Neural progenitor cell (in vitro differentiated cells): ENCODE results near the gene AGTRAP.

ENCODE experiments used
- CTCF ChIP-seq: fragments of 200-600 bp; sonication (generic); IDR thresholded peaks from 2 replicates; pipeline ENCODE4 v1.5.1; 2017; ENCODE audit warnings: antibody characterized with exemption, mild to moderate bottlenecking
- EZH2 ChIP-seq: fragments of 200-600 bp; sonication (generic); IDR thresholded peaks from 2 replicates; pipeline ENCODE4 v1.6.1; 2017; ENCODE audit warnings: antibody characterized with exemption, mild to moderate bottlenecking, moderate library complexity
- EZH2phosphoT487 ChIP-seq: fragments of 200-600 bp; sonication (generic); IDR thresholded peaks from 2 replicates; pipeline ENCODE4 v1.6.1; 2017; ENCODE audit warnings: antibody characterized with exemption

DNA sequence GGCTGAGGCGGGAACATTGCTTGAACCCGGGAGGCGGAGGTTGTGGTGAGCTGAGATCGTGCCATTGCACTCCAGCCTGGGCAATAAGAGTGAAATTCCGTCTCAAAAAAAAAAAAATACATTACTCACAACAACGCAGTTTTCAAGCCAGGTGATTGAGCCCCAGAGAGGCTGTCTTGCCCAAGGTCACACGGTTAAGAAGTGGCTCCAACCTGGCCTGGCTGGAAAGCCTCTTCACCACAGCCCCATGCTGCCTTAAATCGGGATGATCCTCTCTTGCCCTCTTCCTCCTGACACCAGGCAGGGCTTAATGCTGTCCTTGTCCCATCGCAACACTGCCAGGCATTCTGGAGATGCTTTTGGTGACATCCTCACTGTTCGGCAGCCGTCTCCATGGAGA is 22.8 kb upstream of the AGTRAP start:
- TF ChIP-seq CTCF (no peak), EZH2phosphoT487 (no peak), EZH2 (no peak)
